ENCODE results near the gene SLC7A5. TPM values are rescaled to one million over a fixed set of nuclear protein-coding genes. Genes with fewer than 3 reads are reported as not detected.

SLC7A5 gene
- total and polyA plus RNA-seq, 2 of the 13 experiments (the other 11 are each of a cell fraction or from before 2014, with no cell fraction given), result 79.6 to 155 TPM

DNA sequence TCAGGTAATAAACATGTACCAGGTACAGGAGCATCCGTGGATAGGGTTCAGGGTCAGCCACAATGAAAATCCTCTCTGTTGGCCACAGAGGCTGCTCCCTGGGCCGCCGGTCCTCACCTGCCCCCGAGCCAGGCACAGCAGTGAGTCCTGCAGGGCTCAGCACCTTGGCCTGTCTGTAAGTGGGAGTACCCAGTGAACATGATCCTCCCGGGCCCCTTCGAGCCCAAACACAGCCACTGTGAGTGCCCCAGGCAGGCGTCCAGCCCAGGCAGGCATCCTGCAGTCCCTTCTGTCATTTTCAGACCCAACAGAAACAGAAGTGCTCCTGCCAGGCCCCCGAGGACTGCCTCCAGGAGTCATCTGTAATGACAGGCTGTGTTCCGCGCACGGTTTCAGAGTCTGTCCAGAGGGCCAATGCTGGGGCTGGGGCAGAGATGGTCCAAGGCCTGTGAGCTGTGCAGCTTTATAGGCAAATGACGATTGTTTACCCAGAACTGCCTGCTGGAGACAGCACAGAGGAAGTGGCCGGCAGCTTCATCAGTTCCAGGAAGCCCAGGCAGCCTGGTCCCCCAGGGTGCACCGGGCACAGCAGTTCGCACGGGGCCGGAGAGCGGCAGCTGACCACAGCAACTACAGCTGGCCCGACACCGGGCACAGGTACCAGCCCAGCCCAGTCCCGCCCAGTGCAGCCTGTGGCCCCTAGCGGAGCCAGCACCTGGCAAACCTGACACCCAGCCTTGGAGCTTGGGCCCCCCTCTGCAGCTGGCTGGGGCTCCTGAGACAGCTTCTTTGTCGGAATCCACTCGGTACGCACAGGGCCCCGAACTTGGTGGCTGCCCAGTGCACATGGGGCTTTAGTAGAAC, 13.2 kb downstream of the SLC7A5 start:
- peak overlapping the region in 2 of 3 experiments; percentile 21 to 66; a peak in 4 of 6 replicates for H3K4me3 ChIP-seq (replicated peaks in 1 of 3; ENCODE audit: insufficient read depth in 1 of 3, low read depth in 2 of 3, low read length in 3 of 3)
- FAIRE-seq, result no peak
- no peak overlapping the region for H2AFZ ChIP-seq (ENCODE audit: low read length)
- no TSS peak for BruUV-seq (replicated peaks)
- H3K9ac ChIP-seq (ENCODE audit: insufficient read depth, low read depth, low read length), result peak overlapping the region; percentile 61
- ATAC-seq, result peak; percentile 26
- H3K27me3 ChIP-seq (ENCODE audit: control insufficient read depth in 1 of 2, insufficient read depth in 2 of 2, low read length in 2 of 2), result no peaks in the 10 kb centered on the region
- ChIA-PET POLR2A (interaction anchor here (0.8 to 8.8 kb wide), 13 partner anchors 10 to 632 kb away, joined by 3 to 180 read pairs (median 4); partner anchors contain the start of genes KLHDC4 and SLC7A5), CTCF (ENCODE audit: low intra/inter-chr PET ratio, low total read pairs) (no interaction called here)
- peaks cover 100% of the 10 kb centered on the region for H3K4me1 ChIP-seq (ENCODE audit: insufficient read depth, low read length)
- in situ Hi-C loops (cut with HindIII; ENCODE audit: extremely low pct_ligation_motif_present, low pct_unique_long_range_greater_than_20kb) (loop anchor here (25.0 kb wide), 1 partner anchor 469 kb away; the partner anchor contains the start of genes FBXO31 and MAP1LC3B), intact Hi-C loops (cut with micrococcal nuclease; ENCODE audit: unreplicated experiment) (loop anchor here (10.0 kb wide), 1 partner anchor 471 kb away; the partner anchor contains the start of gene FBXO31)
- WGBS (ENCODE audit: low lambda C conversion rate), result 27% methylated on average over 12 of the region's 26 CpGs
- H3K9me3 ChIP-seq (ENCODE audit: low read length), result no peaks in the 10 kb centered on the region
- peaks cover 8 to 27% of the 10 kb centered on the region in 2 experiments for H3K36me3 ChIP-seq (replicated peaks in 1 of 2; ENCODE audit: control insufficient read depth in 1 of 2, insufficient read depth in 2 of 2, low read length in 2 of 2)
- H3K79me2 ChIP-seq (ENCODE audit: insufficient read depth, low read length), result peaks cover 95% of the 10 kb centered on the region
- peak overlapping the region; percentile 77 for H3K4me2 ChIP-seq (ENCODE audit: low read depth, low read length)
- peak overlapping the region; percentile 98 for H3K27ac ChIP-seq (ENCODE audit: extremely low read length, insufficient read depth, low read length)
- DNase-seq (ENCODE audit: low spot score), result peak; percentile 83
- H4K20me1 ChIP-seq (ENCODE audit: insufficient read depth, low read length), result peaks cover 23% of the 10 kb centered on the region
- TF ChIP-seq RORA (CRISPR knock-in tag; IDR thresholded peaks at IDR 0.05) (no peak), SIN3B (IDR thresholded peaks at IDR 0.05; ENCODE audit: low read length) (no peak), FOXP1 (IDR thresholded peaks at IDR 0.05) (no peak), FOXP1 (CRISPR knock-in tag; IDR thresholded peaks at IDR 0.05) (peak; percentile 67; the same call in 1 of the 2 replicates), ZNF816 (CRISPR knock-in tag; IDR thresholded peaks at IDR 0.05; ENCODE audit: borderline replicate concordance) (no peak), ZNF546 (CRISPR knock-in tag; conservative IDR thresholded peaks at IDR 0.05) (no peak)
- TF ChIP-seq, protein P1, sequence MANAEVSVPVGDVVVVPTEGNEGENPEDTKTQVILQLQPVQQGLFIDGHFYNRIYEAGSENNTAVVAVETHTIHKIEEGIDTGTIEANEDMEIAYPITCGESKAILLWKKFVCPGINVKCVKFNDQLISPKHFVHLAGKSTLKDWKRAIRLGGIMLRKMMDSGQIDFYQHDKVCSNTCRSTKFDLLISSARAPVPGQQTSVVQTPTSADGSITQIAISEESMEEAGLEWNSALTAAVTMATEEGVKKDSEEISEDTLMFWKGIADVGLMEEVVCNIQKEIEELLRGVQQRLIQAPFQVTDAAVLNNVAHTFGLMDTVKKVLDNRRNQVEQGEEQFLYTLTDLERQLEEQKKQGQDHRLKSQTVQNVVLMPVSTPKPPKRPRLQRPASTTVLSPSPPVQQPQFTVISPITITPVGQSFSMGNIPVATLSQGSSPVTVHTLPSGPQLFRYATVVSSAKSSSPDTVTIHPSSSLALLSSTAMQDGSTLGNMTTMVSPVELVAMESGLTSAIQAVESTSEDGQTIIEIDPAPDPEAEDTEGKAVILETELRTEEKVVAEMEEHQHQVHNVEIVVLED (CRISPR knock-in tag; IDR thresholded peaks at IDR 0.05; ENCODE audit: borderline replicate concordance), result no peak
- TF ChIP-seq, protein P2, sequence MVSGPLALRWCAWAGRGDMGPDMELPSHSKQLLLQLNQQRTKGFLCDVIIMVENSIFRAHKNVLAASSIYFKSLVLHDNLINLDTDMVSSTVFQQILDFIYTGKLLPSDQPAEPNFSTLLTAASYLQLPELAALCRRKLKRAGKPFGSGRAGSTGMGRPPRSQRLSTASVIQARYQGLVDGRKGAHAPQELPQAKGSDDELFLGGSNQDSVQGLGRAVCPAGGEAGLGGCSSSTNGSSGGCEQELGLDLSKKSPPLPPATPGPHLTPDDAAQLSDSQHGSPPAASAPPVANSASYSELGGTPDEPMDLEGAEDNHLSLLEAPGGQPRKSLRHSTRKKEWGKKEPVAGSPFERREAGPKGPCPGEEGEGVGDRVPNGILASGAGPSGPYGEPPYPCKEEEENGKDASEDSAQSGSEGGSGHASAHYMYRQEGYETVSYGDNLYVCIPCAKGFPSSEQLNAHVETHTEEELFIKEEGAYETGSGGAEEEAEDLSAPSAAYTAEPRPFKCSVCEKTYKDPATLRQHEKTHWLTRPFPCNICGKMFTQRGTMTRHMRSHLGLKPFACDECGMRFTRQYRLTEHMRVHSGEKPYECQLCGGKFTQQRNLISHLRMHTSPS (CRISPR knock-in tag; IDR thresholded peaks at IDR 0.05; ENCODE audit: low read depth), result peak; percentile 88
- TF ChIP-seq, protein P3, sequence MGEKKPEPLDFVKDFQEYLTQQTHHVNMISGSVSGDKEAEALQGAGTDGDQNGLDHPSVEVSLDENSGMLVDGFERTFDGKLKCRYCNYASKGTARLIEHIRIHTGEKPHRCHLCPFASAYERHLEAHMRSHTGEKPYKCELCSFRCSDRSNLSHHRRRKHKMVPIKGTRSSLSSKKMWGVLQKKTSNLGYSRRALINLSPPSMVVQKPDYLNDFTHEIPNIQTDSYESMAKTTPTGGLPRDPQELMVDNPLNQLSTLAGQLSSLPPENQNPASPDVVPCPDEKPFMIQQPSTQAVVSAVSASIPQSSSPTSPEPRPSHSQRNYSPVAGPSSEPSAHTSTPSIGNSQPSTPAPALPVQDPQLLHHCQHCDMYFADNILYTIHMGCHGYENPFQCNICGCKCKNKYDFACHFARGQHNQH (CRISPR knock-in tag; IDR thresholded peaks at IDR 0.05), result peak; percentile 86; the same call in 1 of the 2 replicates
- TF ChIP-seq, protein P4, sequence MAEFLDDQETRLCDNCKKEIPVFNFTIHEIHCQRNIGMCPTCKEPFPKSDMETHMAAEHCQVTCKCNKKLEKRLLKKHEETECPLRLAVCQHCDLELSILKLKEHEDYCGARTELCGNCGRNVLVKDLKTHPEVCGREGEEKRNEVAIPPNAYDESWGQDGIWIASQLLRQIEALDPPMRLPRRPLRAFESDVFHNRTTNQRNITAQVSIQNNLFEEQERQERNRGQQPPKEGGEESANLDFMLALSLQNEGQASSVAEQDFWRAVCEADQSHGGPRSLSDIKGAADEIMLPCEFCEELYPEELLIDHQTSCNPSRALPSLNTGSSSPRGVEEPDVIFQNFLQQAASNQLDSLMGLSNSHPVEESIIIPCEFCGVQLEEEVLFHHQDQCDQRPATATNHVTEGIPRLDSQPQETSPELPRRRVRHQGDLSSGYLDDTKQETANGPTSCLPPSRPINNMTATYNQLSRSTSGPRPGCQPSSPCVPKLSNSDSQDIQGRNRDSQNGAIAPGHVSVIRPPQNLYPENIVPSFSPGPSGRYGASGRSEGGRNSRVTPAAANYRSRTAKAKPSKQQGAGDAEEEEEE (CRISPR knock-in tag; IDR thresholded peaks at IDR 0.05; ENCODE audit: borderline replicate concordance), result peak; percentile 58; the same call in 1 of the 2 replicates
- TF ChIP-seq, protein P5, sequence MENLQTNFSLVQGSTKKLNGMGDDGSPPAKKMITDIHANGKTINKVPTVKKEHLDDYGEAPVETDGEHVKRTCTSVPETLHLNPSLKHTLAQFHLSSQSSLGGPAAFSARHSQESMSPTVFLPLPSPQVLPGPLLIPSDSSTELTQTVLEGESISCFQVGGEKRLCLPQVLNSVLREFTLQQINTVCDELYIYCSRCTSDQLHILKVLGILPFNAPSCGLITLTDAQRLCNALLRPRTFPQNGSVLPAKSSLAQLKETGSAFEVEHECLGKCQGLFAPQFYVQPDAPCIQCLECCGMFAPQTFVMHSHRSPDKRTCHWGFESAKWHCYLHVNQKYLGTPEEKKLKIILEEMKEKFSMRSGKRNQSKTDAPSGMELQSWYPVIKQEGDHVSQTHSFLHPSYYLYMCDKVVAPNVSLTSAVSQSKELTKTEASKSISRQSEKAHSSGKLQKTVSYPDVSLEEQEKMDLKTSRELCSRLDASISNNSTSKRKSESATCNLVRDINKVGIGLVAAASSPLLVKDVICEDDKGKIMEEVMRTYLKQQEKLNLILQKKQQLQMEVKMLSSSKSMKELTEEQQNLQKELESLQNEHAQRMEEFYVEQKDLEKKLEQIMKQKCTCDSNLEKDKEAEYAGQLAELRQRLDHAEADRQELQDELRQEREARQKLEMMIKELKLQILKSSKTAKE (CRISPR knock-in tag; IDR thresholded peaks at IDR 0.05; ENCODE audit: borderline replicate concordance), result peak; percentile 16; the same call in 1 of the 2 replicates
